Tibial nerve (tissue), 4 donors: ENCODE data around the gene RASSF8.

Source experiments
- CTCF ChIP-seq, 5 experiments: fragments of 200-600 bp in 3 of 5; fragments of 450-650 bp in 2 of 5; sonication (generic) in 3 of 5; IDR thresholded peaks; one replicate each; pipeline ENCODE4 v1.5.1; 2016 to 2019; ENCODE audit warnings: antibody characterized with exemption in 5 of 5, mild to moderate bottlenecking in 3 of 5, moderate library complexity in 2 of 5
- EP300 ChIP-seq, 2 donors: sonication (generic); formaldehyde crosslinking; IDR thresholded peaks; one replicate each; pipeline ENCODE4 v1.6.1; 2017; ENCODE audit warnings: antibody characterized with exemption in 2 of 2, mild to moderate bottlenecking in 1 of 2
- POLR2A ChIP-seq, 2 donors: fragments of 450-650 bp; IDR thresholded peaks; one replicate each; pipeline ENCODE4 v1.6.1; 2017; ENCODE audit warnings: antibody characterized with exemption in 2 of 2, mild to moderate bottlenecking in 2 of 2, moderate library complexity in 2 of 2

GRCh38 chr12:25940886-25941285 is 17.6 kb upstream of the RASSF8 start:
- TF ChIP-seq CTCF (IDR thresholded peaks at IDR 0.05) = no peak
- TF ChIP-seq POLR2A (IDR thresholded peaks at IDR 0.05) = no peak
- no peak for TF ChIP-seq EP300 (IDR thresholded peaks at IDR 0.05)
